Measurements from ENCODE around the gene SHC4.
A peak's percentile ranks its signal among the peaks of the same experiment; 100 is the strongest.

Gene SHC4

DNA sequence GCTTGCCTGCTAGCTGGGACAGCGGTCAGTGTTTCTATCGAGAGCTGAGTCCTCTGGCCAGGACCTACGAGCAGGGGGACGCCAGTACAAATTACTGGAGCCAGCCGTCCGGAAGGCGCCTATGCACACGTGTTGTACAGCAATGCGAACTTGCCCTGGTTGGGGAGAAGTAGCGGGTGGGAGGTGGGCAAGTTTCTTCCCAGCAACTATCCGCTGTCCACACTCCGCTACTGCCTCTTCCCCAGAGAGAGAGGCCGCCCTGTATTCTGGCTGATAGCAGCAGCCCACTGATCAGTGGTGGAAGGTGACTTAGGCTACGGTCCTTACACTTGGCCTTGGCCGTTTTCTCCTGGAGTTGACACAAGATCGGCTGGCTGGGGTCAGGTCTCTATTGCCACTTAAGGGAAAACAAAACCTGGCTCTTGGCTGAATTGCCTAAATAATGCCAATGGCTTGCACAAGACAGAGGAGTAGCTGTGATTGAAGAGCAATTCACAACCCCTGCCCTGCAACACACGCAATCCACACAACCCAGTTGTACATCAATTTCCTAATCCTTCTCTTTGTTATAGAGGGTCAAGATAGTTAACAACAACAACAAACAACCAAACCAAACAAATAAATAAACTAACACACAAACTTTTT is 12.8 kb upstream of the SHC4 start:
- Histone ChIP-seq H3K4me2 (ENCODE audit: low read depth, low read length, poor library complexity, severe bottlenecking) (peak overlapping the region; percentile 57), H3K79me2 (ENCODE audit: insufficient read depth, low read length) (no peaks in the 10 kb centered on the region), H3K27me3 (ENCODE audit: low read length) (no peaks in the 10 kb centered on the region), H3F3A (ENCODE audit: insufficient read depth) (no peaks in the 10 kb centered on the region), H3K27ac (ENCODE audit: low read depth, low read length) (no peak overlapping the region), H2AFZ (ENCODE audit: low read depth, low read length, severe bottlenecking) (peak overlapping the region; percentile 93), H3K4me3 (ENCODE audit: insufficient read depth, low read length, poor library complexity, severe bottlenecking) (no peak overlapping the region), H3K9me3 (ENCODE audit: insufficient read depth, low read length) (no peaks in the 10 kb centered on the region), H3K9me2 (replicated peaks; ENCODE audit: insufficient read depth, low read length) (no peaks in the 10 kb centered on the region), H3K9ac (ENCODE audit: low read length) (peak overlapping the region; percentile 49; the same call in 1 of the 2 replicates), H4K20me1 (ENCODE audit: low read depth, low read length) (no peaks in the 10 kb centered on the region), H3K36me3 (ENCODE audit: low read length) (no peaks in the 10 kb centered on the region)
- no peak for TF ChIP-seq EZH2phosphoT487 (conservative IDR thresholded peaks at IDR 0.05; ENCODE audit: low read length)
- TF ChIP-seq, protein P1, sequence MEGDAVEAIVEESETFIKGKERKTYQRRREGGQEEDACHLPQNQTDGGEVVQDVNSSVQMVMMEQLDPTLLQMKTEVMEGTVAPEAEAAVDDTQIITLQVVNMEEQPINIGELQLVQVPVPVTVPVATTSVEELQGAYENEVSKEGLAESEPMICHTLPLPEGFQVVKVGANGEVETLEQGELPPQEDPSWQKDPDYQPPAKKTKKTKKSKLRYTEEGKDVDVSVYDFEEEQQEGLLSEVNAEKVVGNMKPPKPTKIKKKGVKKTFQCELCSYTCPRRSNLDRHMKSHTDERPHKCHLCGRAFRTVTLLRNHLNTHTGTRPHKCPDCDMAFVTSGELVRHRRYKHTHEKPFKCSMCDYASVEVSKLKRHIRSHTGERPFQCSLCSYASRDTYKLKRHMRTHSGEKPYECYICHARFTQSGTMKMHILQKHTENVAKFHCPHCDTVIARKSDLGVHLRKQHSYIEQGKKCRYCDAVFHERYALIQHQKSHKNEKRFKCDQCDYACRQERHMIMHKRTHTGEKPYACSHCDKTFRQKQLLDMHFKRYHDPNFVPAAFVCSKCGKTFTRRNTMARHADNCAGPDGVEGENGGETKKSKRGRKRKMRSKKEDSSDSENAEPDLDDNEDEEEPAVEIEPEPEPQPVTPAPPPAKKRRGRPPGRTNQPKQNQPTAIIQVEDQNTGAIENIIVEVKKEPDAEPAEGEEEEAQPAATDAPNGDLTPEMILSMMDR (IDR thresholded peaks at IDR 0.05; ENCODE audit: insufficient read depth, low read length, poor library complexity, severe bottlenecking), result no peak

- H3K9ac ChIP-seq (ENCODE audit: low read length), result peak overlapping the region; percentile 49
- no peaks in the 10 kb centered on the region for H3K79me2 ChIP-seq (ENCODE audit: insufficient read depth, low read length)
- no peaks in the 10 kb centered on the region for H3F3A ChIP-seq (ENCODE audit: insufficient read depth)
- no peaks in the 10 kb centered on the region for H3K9me2 ChIP-seq (replicated peaks; ENCODE audit: insufficient read depth, low read length)
- H3K4me3 ChIP-seq (ENCODE audit: insufficient read depth, low read length, poor library complexity, severe bottlenecking), result peak overlapping the region; percentile 48
- no peaks in the 10 kb centered on the region for H3K9me3 ChIP-seq (ENCODE audit: insufficient read depth, low read length)
- peak overlapping the region; percentile 93 for H2AFZ ChIP-seq (ENCODE audit: low read depth, low read length, severe bottlenecking)
- no peaks in the 10 kb centered on the region for H3K27me3 ChIP-seq (ENCODE audit: low read length)
- TF ChIP-seq, protein P1 (IDR thresholded peaks at IDR 0.05; ENCODE audit: insufficient read depth, low read length, poor library complexity, severe bottlenecking), result peak; percentile 84
- no peak for TF ChIP-seq EZH2phosphoT487 (conservative IDR thresholded peaks at IDR 0.05; ENCODE audit: low read length)
- no peak overlapping the region for H3K27ac ChIP-seq (ENCODE audit: low read depth, low read length)
- H3K36me3 ChIP-seq (ENCODE audit: low read length), result no peaks in the 10 kb centered on the region
- peak overlapping the region; percentile 57 for H3K4me2 ChIP-seq (ENCODE audit: low read depth, low read length, poor library complexity, severe bottlenecking)
- H4K20me1 ChIP-seq (ENCODE audit: low read depth, low read length), result no peaks in the 10 kb centered on the region
These were observed 12.0 kb upstream of the SHC4 start for GRCh38 chr15:48975472-48976419.

DNA sequence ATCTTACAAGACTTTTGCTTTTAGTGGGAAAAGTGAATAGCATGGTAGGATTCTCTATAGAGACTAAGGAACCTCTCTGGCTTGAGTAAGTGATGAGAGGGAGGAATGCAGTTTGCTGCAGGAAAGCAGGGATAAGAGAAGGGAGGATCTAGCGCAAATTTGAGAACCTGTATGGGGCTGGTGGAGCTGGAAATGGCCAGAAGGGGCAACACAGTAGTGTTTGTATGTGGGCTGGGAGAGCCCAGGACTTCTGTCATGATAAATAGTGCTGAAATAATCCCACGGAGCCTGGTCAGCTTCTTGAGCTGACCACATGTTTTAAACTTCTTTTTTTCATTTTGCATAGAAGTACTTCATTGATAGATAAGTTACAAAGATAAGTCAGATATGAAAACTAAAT is 11.2 kb upstream of the SHC4 start:
- Histone ChIP-seq H3K4me3 (ENCODE audit: insufficient read depth, low read length, poor library complexity, severe bottlenecking) (no peak overlapping the region), H3K27ac (ENCODE audit: low read depth, low read length) (no peak overlapping the region), H3K27me3 (ENCODE audit: low read length) (no peaks in the 10 kb centered on the region), H2AFZ (ENCODE audit: low read depth, low read length, severe bottlenecking) (peak overlapping the region; percentile 93), H3F3A (ENCODE audit: insufficient read depth) (no peaks in the 10 kb centered on the region), H3K9me2 (replicated peaks; ENCODE audit: insufficient read depth, low read length) (no peaks in the 10 kb centered on the region), H4K20me1 (ENCODE audit: low read depth, low read length) (no peaks in the 10 kb centered on the region), H3K4me2 (ENCODE audit: low read depth, low read length, poor library complexity, severe bottlenecking) (no peak overlapping the region), H3K36me3 (ENCODE audit: low read length) (no peaks in the 10 kb centered on the region), H3K9ac (ENCODE audit: low read length) (no peak overlapping the region), H3K79me2 (ENCODE audit: insufficient read depth, low read length) (no peaks in the 10 kb centered on the region), H3K9me3 (ENCODE audit: insufficient read depth, low read length) (no peaks in the 10 kb centered on the region)
- TF ChIP-seq, protein P1 (IDR thresholded peaks at IDR 0.05; ENCODE audit: insufficient read depth, low read length, poor library complexity, severe bottlenecking), result no peak
- TF ChIP-seq EZH2phosphoT487 (conservative IDR thresholded peaks at IDR 0.05; ENCODE audit: low read length), result no peak

Measured in SU-DHL-6 (cell line).